Activated effector memory CD4-positive, alpha-beta T cell treated with anti-CD3 and anti-CD28 coated beads, Interleukin-2, amount 50 U/mL, for 16 hours (primary cell): ENCODE results near the gene ANKRD12.
"Not testable (repeated sequence)": the region's sequence is repeated elsewhere in the genome, so short reads cannot be mapped to it uniquely, and the experiment has no call there.

ENCODE experiments used
- DNase-seq: peaks from one replicate; pipeline ENCODE4 v3.0.0-alpha.2; 2020

Gene ANKRD12

GRCh38 chr18:9136315-9137155, at the start of gene ANKRD12:
Gene ANKRD12 (plus strand): TSS chr18:9136781. CDS start chr18:9182433, 45,652 bp downstream.
- peak; percentile 99 for DNase-seq

GRCh38 chr18:9087144-9087543, 49.4 kb upstream of the ANKRD12 start:
- DNase-seq = no peak

- DNase-seq = no peak
Observed at GRCh38 chr18:9088252-9088651, 48.3 kb upstream of the ANKRD12 start.

GRCh38 chr18:9088727-9089126, 47.9 kb upstream of the ANKRD12 start:
- DNase-seq = not testable (repeated sequence)

- no peak for DNase-seq
Observed at GRCh38 chr18:9090578-9090977, 46.0 kb upstream of the ANKRD12 start.

- DNase-seq = peak; percentile 77
Observed at GRCh38 chr18:9091066-9091476, 45.5 kb upstream of the ANKRD12 start.

GRCh38 chr18:9092665-9093064, 43.9 kb upstream of the ANKRD12 start:
- DNase-seq = no peak

GRCh38 chr18:9093109-9093508, 43.5 kb upstream of the ANKRD12 start:
- not testable (repeated sequence) for DNase-seq

- peak; percentile 82 for DNase-seq
Observed at GRCh38 chr18:9094307-9095226, 42.0 kb upstream of the ANKRD12 start.

GRCh38 chr18:9095297-9096006, 41.1 kb upstream of the ANKRD12 start:
- DNase-seq = peak; percentile 83

- no peak for DNase-seq
Observed at GRCh38 chr18:9096007-9096371, 40.6 kb upstream of the ANKRD12 start.

- DNase-seq = no peak
Observed at GRCh38 chr18:9096685-9097084, 39.9 kb upstream of the ANKRD12 start.

GRCh38 chr18:9097349-9097748, 39.2 kb upstream of the ANKRD12 start:
- DNase-seq = no peak

GRCh38 chr18:9100796-9101195, 35.8 kb upstream of the ANKRD12 start:
- DNase-seq = no peak

- no peak for DNase-seq
Observed at GRCh38 chr18:9101730-9102507, 34.7 kb upstream of the ANKRD12 start.

GRCh38 chr18:9102508-9103375, 33.8 kb upstream of the ANKRD12 start, which contains the start of gene NDUFV2:
Gene NDUFV2 (plus strand): TSS chr18:9102699. CDS start chr18:9102744, 45 bp downstream.
- peak; percentile 99 for DNase-seq

GRCh38 chr18:9103376-9103873, 33.2 kb upstream of the ANKRD12 start:
- DNase-seq = no peak

- DNase-seq = no peak
Observed at GRCh38 chr18:9104244-9104901, 32.2 kb upstream of the ANKRD12 start.

GRCh38 chr18:9105420-9105819, 31.2 kb upstream of the ANKRD12 start:
- no peak for DNase-seq

GRCh38 chr18:9106094-9106493, 30.5 kb upstream of the ANKRD12 start:
- DNase-seq = no peak
